Gastroesophageal sphincter (tissue), 3 donors: Measurements from ENCODE around the gene TDRD9.

Source experiments
- EP300 ChIP-seq: sonication (generic); formaldehyde crosslinking; IDR thresholded peaks from one replicate; pipeline ENCODE4 v1.6.1; 2017; ENCODE audit warnings: antibody characterized with exemption, mild to moderate bottlenecking
- POLR2A ChIP-seq, 2 donors: fragments of 450-650 bp; IDR thresholded peaks; one replicate each; pipeline ENCODE4 v1.6.1; 2017; ENCODE audit warnings: antibody characterized with exemption in 2 of 2, mild to moderate bottlenecking in 2 of 2, moderate library complexity in 1 of 2
- POLR2AphosphoS5 ChIP-seq: sonication (generic); formaldehyde crosslinking; IDR thresholded peaks from one replicate; pipeline ENCODE4 v1.6.1; 2017; ENCODE audit warnings: antibody characterized with exemption
- TF ChIP-seq, protein P1 (sequence below), 4 experiments: fragments of 200-600 bp in 2 of 4; fragments of 450-650 bp in 2 of 4; sonication (generic) in 1 of 4; IDR thresholded peaks; one replicate each; pipeline ENCODE4 v1.5.1; 2017 to 2019; ENCODE audit warnings: antibody characterized with exemption in 4 of 4, mild to moderate bottlenecking in 2 of 4, moderate library complexity in 2 of 4

DNA sequence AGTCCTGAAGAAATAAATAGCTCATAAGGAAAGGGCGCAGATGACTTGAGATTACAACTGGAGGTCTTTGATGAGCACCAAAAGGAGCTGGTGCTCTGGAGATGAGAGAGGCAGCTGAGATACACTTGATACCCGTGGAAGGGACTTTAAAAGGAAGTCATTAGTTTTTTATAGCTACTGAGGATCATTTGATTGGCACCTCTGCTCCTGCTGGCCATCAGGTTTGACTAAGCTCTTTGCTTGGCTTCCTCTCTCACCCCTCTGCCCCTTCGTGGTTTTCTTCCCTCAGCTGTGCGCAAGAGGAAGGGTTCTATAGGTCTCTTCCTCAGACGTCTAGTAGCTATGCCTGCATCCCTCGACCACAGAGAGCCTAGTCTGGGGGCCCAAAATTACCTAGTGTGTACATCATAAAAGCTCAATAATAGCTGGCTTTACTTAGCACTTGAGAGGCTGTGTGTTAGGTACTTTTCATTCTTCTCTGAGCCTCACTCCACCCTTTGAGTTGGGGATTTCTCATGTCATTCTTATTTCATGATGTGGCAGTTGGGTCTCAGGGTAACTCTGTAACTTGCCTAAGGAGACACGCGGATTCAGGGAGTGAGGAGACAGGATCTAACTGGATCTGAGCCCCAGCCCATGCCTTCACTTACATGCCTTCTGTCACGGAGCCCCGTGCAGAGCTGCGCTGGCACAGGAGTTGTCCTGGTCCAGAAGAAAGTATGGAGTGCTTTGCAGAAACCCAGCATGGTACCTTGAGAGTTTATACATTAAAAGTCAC, 88.8 kb downstream of the TDRD9 start:
- no peak for TF ChIP-seq POLR2AphosphoS5
- TF ChIP-seq, protein P1, sequence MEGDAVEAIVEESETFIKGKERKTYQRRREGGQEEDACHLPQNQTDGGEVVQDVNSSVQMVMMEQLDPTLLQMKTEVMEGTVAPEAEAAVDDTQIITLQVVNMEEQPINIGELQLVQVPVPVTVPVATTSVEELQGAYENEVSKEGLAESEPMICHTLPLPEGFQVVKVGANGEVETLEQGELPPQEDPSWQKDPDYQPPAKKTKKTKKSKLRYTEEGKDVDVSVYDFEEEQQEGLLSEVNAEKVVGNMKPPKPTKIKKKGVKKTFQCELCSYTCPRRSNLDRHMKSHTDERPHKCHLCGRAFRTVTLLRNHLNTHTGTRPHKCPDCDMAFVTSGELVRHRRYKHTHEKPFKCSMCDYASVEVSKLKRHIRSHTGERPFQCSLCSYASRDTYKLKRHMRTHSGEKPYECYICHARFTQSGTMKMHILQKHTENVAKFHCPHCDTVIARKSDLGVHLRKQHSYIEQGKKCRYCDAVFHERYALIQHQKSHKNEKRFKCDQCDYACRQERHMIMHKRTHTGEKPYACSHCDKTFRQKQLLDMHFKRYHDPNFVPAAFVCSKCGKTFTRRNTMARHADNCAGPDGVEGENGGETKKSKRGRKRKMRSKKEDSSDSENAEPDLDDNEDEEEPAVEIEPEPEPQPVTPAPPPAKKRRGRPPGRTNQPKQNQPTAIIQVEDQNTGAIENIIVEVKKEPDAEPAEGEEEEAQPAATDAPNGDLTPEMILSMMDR (IDR thresholded peaks at IDR 0.05), result no peak
- TF ChIP-seq POLR2A (IDR thresholded peaks at IDR 0.05), result no peak
- TF ChIP-seq EP300, result no peak
